Hair follicle dermal papilla cell (primary cell): Measurements from ENCODE around the gene RNF166. TPM values are rescaled to one million over a fixed set of nuclear protein-coding genes. Genes with fewer than 3 reads are reported as not detected.

Source experiments
- total RNA-seq: library from RNA; depleted of rRNA; stranded (reverse); fragments of >200 nt; gene quantifications from 2 replicates; pipeline ENCODE4 v1.2.3, GENCODE V29; 2012

RNF166 gene
- total RNA-seq, result 14.6 and 15.4 TPM in 2 replicates

GRCh38 chr16:88706229-88706964 lies at the start of gene RNF166, which contains the start of gene CTU2:
TSS of gene RNF166 (minus strand) at chr16:88706408. CDS start at chr16:88706325, 83 bp downstream.
TSS of gene CTU2 (plus strand) at chr16:88706503. CDS start at chr16:88706531, 28 bp downstream.

GRCh38 chr16:88686439-88687253 lies 19.6 kb downstream of the RNF166 start, which contains the start of gene SNAI3:
TSS of gene SNAI3 (minus strand) at chr16:88686507. CDS start at chr16:88686406, 101 bp downstream.

GRCh38 chr16:88662843-88663606 lies 43.2 kb downstream of the RNF166 start, which contains the start of gene MVD:
TSS of gene MVD (minus strand) at chr16:88663091. CDS start at chr16:88663080, 11 bp downstream.

GRCh38 chr16:88650749-88651275 lies 55.4 kb downstream of the RNF166 start, which contains the start of gene CYBA:
TSS of gene CYBA (minus strand) at chr16:88651053. CDS start at chr16:88651013, 40 bp downstream.

Other genes with a start within 250 kb of the RNF166 start
- gene ZC3H18, start 136.0 kb downstream of the RNF166 start, total RNA-seq, result 10.4 and 13.3 TPM in 2 replicates
- not detected in 2 replicates for gene IL17C, start 67.8 kb downstream of the RNF166 start, total RNA-seq
- gene CYBA, start 55.4 kb downstream of the RNF166 start, total RNA-seq, result 112 and 228 TPM in 2 replicates
- 111 and 124 TPM in 2 replicates for gene MVD, start 43.3 kb downstream of the RNF166 start, total RNA-seq
- 0.12 TPM in 1 of 2 replicates, not detected in the other for gene SNAI3, start 19.9 kb downstream of the RNF166 start, total RNA-seq
- gene CTU2, start 95 bp upstream of the RNF166 start, total RNA-seq, result 20.1 and 21.4 TPM in 2 replicates
- gene PIEZO1, start 78.8 kb upstream of the RNF166 start, total RNA-seq, result 135 and 158 TPM in 2 replicates
- 1.2 and 2.8 TPM in 2 replicates for gene CDT1, start 97.4 kb upstream of the RNF166 start, total RNA-seq
- 39.3 and 50.5 TPM in 2 replicates for gene APRT, start 105.5 kb upstream of the RNF166 start, total RNA-seq
- 40.9 and 50.5 TPM in 2 replicates for gene GALNS, start 150.5 kb upstream of the RNF166 start, total RNA-seq
- gene TRAPPC2L, start 150.7 kb upstream of the RNF166 start, total RNA-seq, result 41.2 and 43.8 TPM in 2 replicates
- not detected in 2 replicates for gene PABPN1L, start 160.3 kb upstream of the RNF166 start, total RNA-seq